ENCODE results near the gene SLC5A12.

- no peak for TF ChIP-seq CTCF (conservative IDR thresholded peaks at IDR 0.05)
- TF ChIP-seq ZFX (IDR thresholded peaks at IDR 0.05) = no peak
These were observed 44.3 kb downstream of the SLC5A12 start for GRCh38 chr11:26677566-26677965.

Data from C4-2B (cell line).